Measurements from ENCODE around the gene DNAH8.

The DNAH8 gene

DNA sequence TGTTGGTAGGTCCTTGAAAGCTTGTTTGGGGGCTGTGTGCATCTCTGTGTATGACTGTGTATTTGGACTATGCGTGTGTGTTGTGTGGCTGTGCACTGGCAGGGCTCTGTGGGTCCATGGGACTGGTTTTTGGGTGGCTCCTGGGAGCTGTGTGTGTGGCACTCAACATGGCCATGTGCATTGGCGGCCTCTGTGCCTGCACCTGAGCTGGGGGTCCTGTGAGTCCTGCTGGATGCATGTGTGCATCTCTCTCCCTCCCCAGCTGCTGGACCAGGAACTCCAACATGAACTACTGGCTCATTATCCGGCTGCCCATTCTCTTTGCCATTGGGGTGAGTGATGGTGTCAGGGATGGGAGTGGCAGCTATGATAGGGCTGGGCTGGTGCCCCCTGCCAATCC lies 363.6 kb downstream of the DNAH8 start:
- DNase-seq = no peak

DNA sequence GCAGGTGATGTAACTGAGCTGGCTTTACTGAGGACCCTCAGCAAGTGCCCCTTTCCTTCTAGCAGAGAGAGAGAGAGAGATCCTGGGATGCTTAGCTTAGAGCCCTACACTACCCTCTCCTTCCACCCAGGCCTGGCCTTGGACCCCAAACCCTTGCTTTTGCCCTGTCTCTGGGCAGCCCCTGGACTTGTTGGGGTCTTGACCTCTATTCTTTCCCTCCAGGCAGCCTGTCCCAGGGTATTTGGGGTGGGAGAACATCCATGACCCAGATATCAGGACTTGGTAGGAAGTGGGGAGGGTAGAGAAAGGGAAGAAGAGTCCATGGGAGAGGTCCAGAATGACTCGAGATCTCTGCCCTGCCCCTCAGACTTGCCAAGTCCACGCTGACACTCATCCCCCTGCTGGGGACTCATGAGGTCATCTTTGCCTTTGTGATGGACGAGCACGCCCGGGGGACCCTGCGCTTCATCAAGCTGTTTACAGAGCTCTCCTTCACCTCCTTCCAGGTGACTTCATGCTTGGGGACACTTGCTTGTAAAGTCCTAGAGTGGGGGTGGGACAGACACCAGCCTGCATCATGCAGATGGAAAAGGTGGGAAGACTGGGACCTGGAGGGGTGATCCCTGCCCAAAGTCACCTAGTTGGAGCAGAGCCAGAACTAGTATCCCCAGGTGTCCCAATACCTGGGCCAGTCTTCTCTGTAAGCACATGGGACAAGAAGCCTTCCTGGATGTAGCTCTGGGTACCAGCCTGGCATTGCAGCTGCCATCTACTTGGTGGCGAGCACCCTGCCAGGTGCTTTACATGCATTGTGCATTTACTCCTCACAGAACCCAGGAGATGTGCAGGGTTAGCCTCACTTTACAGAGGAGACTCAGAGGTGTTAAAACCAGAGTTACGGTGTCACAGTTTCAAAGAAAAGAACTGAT lies 364.4 kb downstream of the DNAH8 start:
- DNase-seq = no peak

Data from CD4-positive, alpha-beta T cell treated with Interleukin-6 for 4 hours (primary cell).